Endothelial cell of umbilical vein (primary cell): ENCODE data around the gene SETBP1. TPM values are rescaled to one million over a fixed set of nuclear protein-coding genes. Genes with fewer than 3 reads are reported as not detected.
A peak's percentile ranks its signal among the peaks of the same experiment; 100 is the strongest.

Experiments
- BruUV-seq: library from RNA; stranded (reverse); fragments of 400-500 nt; replicated peaks from 2 replicates; lab custom pipeline; 2021; lab: Mats Ljungman, UMichigan
- CTCF ChIA-PET: fragments of 300-600, 350-600 bp; sonication (Branson Sonifier 250); formaldehyde crosslinking; loops from one replicate; lab custom pipeline; 2021; ENCODE audit warnings: antibody characterized with exemption, inconsistent platforms; lab: Charles Lee
- POLR2A ChIA-PET: fragments of 300-600, 350-600 bp; sonication (Branson Sonifier 250); formaldehyde crosslinking; loops from one replicate; lab custom pipeline; 2021; ENCODE audit warnings: antibody characterized with exemption, inconsistent platforms; lab: Charles Lee
- DNase-seq: peaks from one replicate; pipeline ENCODE4 v3.0.0-alpha.2; 2011; ENCODE audit warnings: low read depth, low spot score
- FAIRE-seq: peaks from 2 replicates; lab custom pipeline; 2011; peaks lifted over from hg19 to GRCh38; lab: Jason Lieb, UNC
- H2AFZ ChIP-seq: 2 replicates; pipeline ENCODE4 v1.6.0; 2012; ENCODE audit warnings: low read depth, low read length, control low read depth, inconsistent platforms
- H3K27ac ChIP-seq: 2 replicates; pipeline ENCODE4 v1.5.1; 2011; ENCODE audit warnings: low read depth, mild to moderate bottlenecking, control low read depth, low read length, moderate library complexity; ENCODE audit not compliant: insufficient read depth
- H3K27me3 ChIP-seq, 2 experiments: 2 replicates each; pipeline versions ENCODE4 v1.6.0 to v1.6.1; 2011; ENCODE audit warnings: low read length in 2 of 2, mixed read lengths in 1 of 2; ENCODE audit not compliant: control insufficient read depth in 2 of 2, insufficient read depth in 2 of 2
- H3K36me3 ChIP-seq, 2 experiments: 2 replicates in 1 of 2; 3 replicates in 1 of 2; pipeline ENCODE4 v1.5.1; 2011; ENCODE audit warnings: low read length in 2 of 2, mild to moderate bottlenecking in 1 of 2, moderate library complexity in 1 of 2; ENCODE audit not compliant: control insufficient read depth in 2 of 2, insufficient read depth in 2 of 2; ENCODE audit errors: extremely low read depth in 1 of 2
- H3K4me1 ChIP-seq: 3 replicates; pipeline ENCODE4 v1.5.1; 2011; ENCODE audit warnings: mild to moderate bottlenecking, low read length; ENCODE audit not compliant: control insufficient read depth, insufficient read depth; ENCODE audit errors: extremely low read depth
- H3K4me2 ChIP-seq: 2 replicates; pipeline ENCODE4 v1.6.1; 2011; ENCODE audit warnings: low read length, control low read depth, mixed read lengths; ENCODE audit not compliant: insufficient read depth
- H3K4me3 ChIP-seq, 3 experiments: fragments of 200-600 bp in 1 of 3; sonication (generic), shearing (Covaris generic) in 1 of 3; replicated peaks in 1 of 3; 2 replicates each; pipeline ENCODE4 v1.5.1; 2011 to 2016; ENCODE audit warnings: control low read depth in 3 of 3, low read length in 3 of 3, mild to moderate bottlenecking in 2 of 3, inconsistent platforms in 1 of 3, low read depth in 1 of 3, moderate library complexity in 1 of 3; ENCODE audit not compliant: insufficient read depth in 1 of 3
- H3K79me2 ChIP-seq: 2 replicates; pipeline ENCODE4 v1.6.0; 2012; ENCODE audit warnings: low read length, inconsistent platforms; ENCODE audit not compliant: control insufficient read depth, insufficient read depth
- H3K9ac ChIP-seq: replicated peaks from 2 replicates; pipeline ENCODE3; 2011; ENCODE audit warnings: low read length, control low read depth; ENCODE audit not compliant: insufficient read depth; ENCODE audit errors: extremely low read depth
- H3K9me1 ChIP-seq: replicated peaks from 3 replicates; pipeline ENCODE4 v1.6.0; 2011; ENCODE audit warnings: mild to moderate bottlenecking, low read length; ENCODE audit not compliant: control insufficient read depth, insufficient read depth; ENCODE audit errors: extremely low read depth
- H3K9me3 ChIP-seq: replicated peaks from 2 replicates; pipeline ENCODE4 v1.5.1; 2012; ENCODE audit warnings: low read length, inconsistent platforms; ENCODE audit not compliant: control insufficient read depth, insufficient read depth
- H4K20me1 ChIP-seq: replicated peaks from 2 replicates; pipeline ENCODE3; 2011; ENCODE audit warnings: mild to moderate bottlenecking, low read length; ENCODE audit not compliant: control insufficient read depth, insufficient read depth; ENCODE audit errors: extremely low read depth
- EZH2 ChIP-seq: IDR thresholded peaks from 2 replicates; pipeline ENCODE4 v1.6.1; 2012; ENCODE audit warnings: borderline replicate concordance, low read depth, mild to moderate bottlenecking, moderate library complexity, low read length, inconsistent platforms; ENCODE audit not compliant: severe bottlenecking
- FOS ChIP-seq: IDR thresholded peaks from 2 replicates; pipeline ENCODE4 v1.6.1; 2011; ENCODE audit warnings: mild to moderate bottlenecking, low read length, moderate library complexity, borderline replicate concordance; ENCODE audit not compliant: insufficient read depth
- GATA2 ChIP-seq: IDR thresholded peaks from 2 replicates; pipeline ENCODE4 v1.7.0; 2011; ENCODE audit warnings: low read depth, mild to moderate bottlenecking, moderate library complexity, mixed read lengths, low read length; ENCODE audit not compliant: insufficient read length, insufficient read depth
- JUN ChIP-seq: IDR thresholded peaks from 2 replicates; pipeline ENCODE4 v1.6.1; 2011; ENCODE audit warnings: borderline replicate concordance, low read depth; ENCODE audit not compliant: insufficient read length, insufficient read depth
- MYC ChIP-seq: IDR thresholded peaks from one replicate; pipeline ENCODE4 v1.6.1; 2011; ENCODE audit warnings: mild to moderate bottlenecking, low read depth, low read length
- POLR2A ChIP-seq: IDR thresholded peaks from 2 replicates; pipeline ENCODE4 v1.6.1; 2012; ENCODE audit warnings: low read depth, mild to moderate bottlenecking, control low read depth, low read length
- POLR2AphosphoS5 ChIP-seq: IDR thresholded peaks from 2 replicates; pipeline ENCODE4 v1.6.1; 2012; ENCODE audit warnings: low read depth, mild to moderate bottlenecking, control low read depth, low read length, moderate library complexity; ENCODE audit not compliant: insufficient read depth
- dilution Hi-C: fragments of 300-500 bp; cut with MboI; formaldehyde crosslinking; loops from one replicate; pipeline ENCODE4 v1.15.0; 2019; ENCODE audit warnings: low sequenced_read_pairs; ENCODE audit not compliant: extremely low pct_ligation_motif_present
- intact Hi-C: fragments of 100-400 bp; cut with micrococcal nuclease; formaldehyde crosslinking; loops from one replicate; pipeline ENCODE4 v1.10.0; 2022
- polyA plus RNA-seq, 4 experiments: library from polyadenylated mRNA; depleted of rRNA in 3 of 4; stranded (reverse) in 3 of 4; unstranded in 1 of 4; fragments of >200 nt; gene quantifications; 2 replicates each; pipeline versions ENCODE4 v1.2.1 to v1.2.3, GENCODE V29; 2011 to 2012; ENCODE audit warnings: missing spikeins in 1 of 4
- total RNA-seq: library from RNA; stranded (reverse); gene quantifications from 2 replicates; pipeline ENCODE4 v1.2.3, GENCODE V29; 2021
- TF ChIP-seq, protein P1 (sequence below), 2 donors: IDR thresholded peaks; 1 replicate in 1 of 2; 2 replicates in 1 of 2; pipeline ENCODE4 v1.5.1; 2011; ENCODE audit warnings: low read length in 2 of 2, mild to moderate bottlenecking in 2 of 2, moderate library complexity in 2 of 2, control low read depth in 1 of 2, inconsistent platforms in 1 of 2, low read depth in 1 of 2; ENCODE audit not compliant: insufficient read depth in 1 of 2; ENCODE audit errors: extremely low read depth in 1 of 2
- TF ChIP-seq, protein P2 (sequence below): IDR thresholded peaks from 2 replicates; pipeline ENCODE4 v1.6.1; 2011; ENCODE audit not compliant: insufficient read depth, insufficient read length

The SETBP1 gene
- total and polyA plus RNA-seq, 2 donors (not counting 3 experiments of a cell fraction or from before 2014, with no cell fraction given), result 0.76 to 3.1 TPM

DNA sequence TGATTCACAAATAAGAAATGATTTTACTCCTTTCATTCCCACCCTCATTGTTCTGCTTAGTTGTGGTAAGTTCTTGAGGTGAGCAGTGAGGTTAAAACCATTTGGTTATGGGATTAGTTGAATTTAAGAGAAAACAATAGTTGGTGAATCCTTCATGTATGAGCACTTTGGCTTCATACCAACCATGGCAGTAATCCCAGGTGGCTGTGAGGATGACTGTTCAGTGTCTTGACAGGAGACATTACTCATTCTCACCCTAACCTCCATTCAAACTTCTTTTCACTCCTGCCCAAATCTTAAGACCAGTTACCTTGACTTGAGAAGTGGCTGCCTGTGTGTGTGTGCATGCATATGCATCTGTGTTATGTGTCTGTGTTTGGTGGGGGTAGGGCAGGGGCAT lies 143.1 kb downstream of the SETBP1 start:
- CTCF ChIA-PET, result no interaction called here
- BruUV-seq, result no TSS peak
- peak; percentile 6 for DNase-seq

DNA sequence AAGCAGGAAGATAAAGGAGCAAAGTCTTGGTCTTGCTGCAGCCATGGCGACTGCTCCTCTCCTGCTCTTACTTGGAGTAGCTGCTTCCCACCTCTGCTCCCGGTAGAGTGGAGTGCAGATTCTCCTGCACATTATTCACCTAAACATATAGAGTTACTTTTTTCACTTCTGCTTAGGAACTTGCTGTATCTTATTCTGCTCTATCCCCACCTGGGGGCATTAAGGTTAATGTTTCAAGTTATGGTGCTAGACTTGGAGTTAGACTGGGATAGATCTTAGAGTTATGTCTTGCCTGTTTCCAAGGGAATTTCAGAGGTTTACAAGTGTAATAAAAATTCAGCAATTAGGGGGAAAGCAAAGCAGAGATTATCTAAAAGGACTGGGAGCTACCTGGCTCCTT lies 144.2 kb downstream of the SETBP1 start:
- Histone ChIP-seq H3K27me3 (no peaks in the 10 kb centered on the region), H3K27ac (no peak overlapping the region), H3K9me3 (no peaks in the 10 kb centered on the region), H3K4me1 (no peaks in the 10 kb centered on the region), H3K4me2 (no peak overlapping the region), H3K4me3 (no peak overlapping the region), H3K9ac (no peak overlapping the region), H4K20me1 (no peaks in the 10 kb centered on the region), H3K36me3 (no peaks in the 10 kb centered on the region), H3K9me1 (no peaks in the 10 kb centered on the region), H2AFZ (no peak overlapping the region), H3K79me2 (no peaks in the 10 kb centered on the region)
- intact Hi-C loops (loop anchor here (5.0 to 10.0 kb wide), 2 partner anchors 100 to 143 kb away; partner anchors contain the start of gene SETBP1), dilution Hi-C loops (no loop called here)
- FAIRE-seq (no peak), DNase-seq (no peak)
- TF ChIP-seq, protein P1, sequence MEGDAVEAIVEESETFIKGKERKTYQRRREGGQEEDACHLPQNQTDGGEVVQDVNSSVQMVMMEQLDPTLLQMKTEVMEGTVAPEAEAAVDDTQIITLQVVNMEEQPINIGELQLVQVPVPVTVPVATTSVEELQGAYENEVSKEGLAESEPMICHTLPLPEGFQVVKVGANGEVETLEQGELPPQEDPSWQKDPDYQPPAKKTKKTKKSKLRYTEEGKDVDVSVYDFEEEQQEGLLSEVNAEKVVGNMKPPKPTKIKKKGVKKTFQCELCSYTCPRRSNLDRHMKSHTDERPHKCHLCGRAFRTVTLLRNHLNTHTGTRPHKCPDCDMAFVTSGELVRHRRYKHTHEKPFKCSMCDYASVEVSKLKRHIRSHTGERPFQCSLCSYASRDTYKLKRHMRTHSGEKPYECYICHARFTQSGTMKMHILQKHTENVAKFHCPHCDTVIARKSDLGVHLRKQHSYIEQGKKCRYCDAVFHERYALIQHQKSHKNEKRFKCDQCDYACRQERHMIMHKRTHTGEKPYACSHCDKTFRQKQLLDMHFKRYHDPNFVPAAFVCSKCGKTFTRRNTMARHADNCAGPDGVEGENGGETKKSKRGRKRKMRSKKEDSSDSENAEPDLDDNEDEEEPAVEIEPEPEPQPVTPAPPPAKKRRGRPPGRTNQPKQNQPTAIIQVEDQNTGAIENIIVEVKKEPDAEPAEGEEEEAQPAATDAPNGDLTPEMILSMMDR (IDR thresholded peaks at IDR 0.05; ENCODE audit: extremely low read depth in 1 of 2, insufficient read depth in 1 of 2, low read depth in 1 of 2, low read length in 2 of 2), result no peak
- TF ChIP-seq POLR2A (no peak), JUN (no peak), EZH2 (no peak), GATA2 (no peak), POLR2AphosphoS5 (no peak), FOS (no peak), MYC (no peak)
- TF ChIP-seq, protein P2, sequence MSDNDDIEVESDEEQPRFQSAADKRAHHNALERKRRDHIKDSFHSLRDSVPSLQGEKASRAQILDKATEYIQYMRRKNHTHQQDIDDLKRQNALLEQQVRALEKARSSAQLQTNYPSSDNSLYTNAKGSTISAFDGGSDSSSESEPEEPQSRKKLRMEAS, result no peak
- BruUV-seq, result no TSS peak
- CTCF ChIA-PET, result no interaction called here
- POLR2A ChIA-PET, result no interaction called here

More for the DNA sequence above, 143.1 kb downstream of the SETBP1 start:
- Histone ChIP-seq H3K9ac (no peak overlapping the region), H3K4me3 (no peak overlapping the region), H3K9me3 (no peaks in the 10 kb centered on the region), H3K27ac (no peak overlapping the region), H2AFZ (no peak overlapping the region), H4K20me1 (no peaks in the 10 kb centered on the region), H3K27me3 (no peaks in the 10 kb centered on the region), H3K36me3 (no peaks in the 10 kb centered on the region), H3K4me1 (no peaks in the 10 kb centered on the region), H3K79me2 (no peaks in the 10 kb centered on the region), H3K4me2 (no peak overlapping the region), H3K9me1 (no peaks in the 10 kb centered on the region)
- no peak for FAIRE-seq
- POLR2A ChIA-PET, result no interaction called here
- intact Hi-C loops, result loop anchor here (10.0 kb wide), 1 partner anchor 99 kb away; no protein-coding TSS in a partner anchor
- dilution Hi-C loops, result no loop called here
- TF ChIP-seq, protein P1 (IDR thresholded peaks at IDR 0.05; ENCODE audit: extremely low read depth in 1 of 2, insufficient read depth in 1 of 2, low read depth in 1 of 2, low read length in 2 of 2), result no peak
- no peak for TF ChIP-seq POLR2A
- TF ChIP-seq POLR2AphosphoS5, result no peak
